ENCODE measurements around the gene SPSB4.

- no peak for TF ChIP-seq POLR2AphosphoS5 (IDR thresholded peaks at IDR 0.05)
- TF ChIP-seq CTCF (IDR thresholded peaks at IDR 0.05) = no peak
- no peak for TF ChIP-seq POLR2A (IDR thresholded peaks at IDR 0.05)
These were observed 95.9 kb downstream of the SPSB4 start for GRCh38 chr3:141146979-141147470.
